K562 (cell line): ENCODE measurements around the gene PDZD8. TPM values are rescaled to one million over a fixed set of nuclear protein-coding genes. Genes with fewer than 3 reads are reported as not detected.

Experiments
- ATAC-seq: fragments of 200-7000 bp; cut with Tn5 transposase; 3 replicates; pipeline ENCODE4 v1.9.1; 2020; ENCODE audit warnings: moderate library complexity
- BruUV-seq: library from RNA; stranded (reverse); fragments of 400-500 nt; replicated peaks from 2 replicates; lab custom pipeline; 2021; lab: Mats Ljungman, UMichigan
- CTCF ChIA-PET: fragments of 300-600 bp; formaldehyde crosslinking; extraction: SDS; loops from one replicate; lab custom pipeline; 2021; ENCODE audit warnings: low intra/inter-chr PET ratio; lab: Yijun Ruan, JAX
- POLR2A ChIA-PET: fragments of 300-600, 350-650 bp; sonication (Branson Sonifier 250); formaldehyde crosslinking; extraction: SDS; loops from one replicate; lab custom pipeline; 2021; ENCODE audit warnings: antibody characterized with exemption, inconsistent platforms; lab: Yijun Ruan, JAX
- DNase-seq, 4 experiments: peaks; one replicate each; pipeline versions ENCODE4 v3.0.0 to v3.0.0-alpha.2; 2011 to 2018; ENCODE audit warnings: low spot score in 3 of 4, mixed read lengths in 3 of 4; ENCODE audit errors: extremely low read depth in 1 of 4
- FAIRE-seq: peaks from 2 replicates; lab custom pipeline; 2011; peaks lifted over from hg19 to GRCh38; lab: Jason Lieb, UNC
- H2AFZ ChIP-seq: 2 replicates; pipeline ENCODE4 v1.6.0; 2011; ENCODE audit warnings: low read depth, low read length, control low read depth, inconsistent platforms
- H3K27ac ChIP-seq: fragments of 200-600 bp; 3 replicates; pipeline ENCODE4 v1.8.0; 2011; ENCODE audit warnings: low read depth, mild to moderate bottlenecking, control low read depth, inconsistent platforms, low read length, moderate library complexity, mixed read lengths; ENCODE audit errors: extremely low read depth
- H3K27me3 ChIP-seq, 2 experiments: fragments of 300-600 bp in 1 of 2; 2 replicates in 1 of 2; 3 replicates in 1 of 2; pipeline versions ENCODE4 v1.6.0 to v1.8.0; 2011; ENCODE audit warnings: inconsistent platforms in 2 of 2, low read length in 2 of 2, mild to moderate bottlenecking in 1 of 2, mixed read lengths in 1 of 2, moderate library complexity in 1 of 2; ENCODE audit not compliant: control insufficient read depth in 2 of 2, insufficient read depth in 2 of 2
- H3K36me3 ChIP-seq: fragments of 300-600 bp; 3 replicates; pipeline ENCODE4 v1.8.0; 2011; ENCODE audit warnings: mild to moderate bottlenecking, low read length, inconsistent platforms; ENCODE audit not compliant: control insufficient read depth, insufficient read depth
- H3K4me1 ChIP-seq, 2 experiments: fragments of 200-600 bp in 1 of 2; replicated peaks in 1 of 2; 2 replicates in 1 of 2; 3 replicates in 1 of 2; pipeline versions ENCODE4 v1.5.1 to v1.8.0; 2011; ENCODE audit warnings: inconsistent platforms in 2 of 2, low read length in 2 of 2, mild to moderate bottlenecking in 1 of 2, mixed read lengths in 1 of 2, moderate library complexity in 1 of 2; ENCODE audit not compliant: control insufficient read depth in 2 of 2, insufficient read depth in 2 of 2
- H3K4me2 ChIP-seq: 2 replicates; pipeline ENCODE4 v1.6.1; 2011; ENCODE audit warnings: low read length, control low read depth, inconsistent platforms, mixed read lengths; ENCODE audit not compliant: insufficient read depth
- H3K4me3 ChIP-seq: fragments of 200-600 bp; sonication (generic), shearing (Covaris generic); 2 replicates; pipeline ENCODE4 v1.5.1; 2016; ENCODE audit warnings: control low read depth, inconsistent platforms
- H3K79me2 ChIP-seq: fragments of 200-600 bp; 3 replicates; pipeline ENCODE4 v1.8.0; 2011; ENCODE audit warnings: low read length, inconsistent platforms; ENCODE audit not compliant: control insufficient read depth, insufficient read depth
- H3K9ac ChIP-seq, 2 experiments: 2 replicates each; pipeline versions ENCODE4 v1.6.0 to v1.6.1; 2011; ENCODE audit warnings: low read depth in 2 of 2, low read length in 2 of 2, control low read depth in 1 of 2, inconsistent platforms in 1 of 2, mild to moderate bottlenecking in 1 of 2, mixed read lengths in 1 of 2; ENCODE audit not compliant: insufficient read depth in 1 of 2
- H3K9me1 ChIP-seq: one replicate; pipeline ENCODE4 v1.6.0; 2011; ENCODE audit warnings: inconsistent platforms, mild to moderate bottlenecking, low read length, moderate library complexity; ENCODE audit not compliant: control insufficient read depth, insufficient read depth
- H3K9me3 ChIP-seq: replicated peaks from 2 replicates; pipeline ENCODE4 v1.5.1; 2011; ENCODE audit warnings: low read depth, low read length, inconsistent platforms; ENCODE audit not compliant: control insufficient read depth, insufficient read depth
- H4K20me1 ChIP-seq: replicated peaks from 2 replicates; pipeline ENCODE4 v1.6.1; 2011; ENCODE audit warnings: low read length, inconsistent platforms, mixed read lengths; ENCODE audit not compliant: control insufficient read depth, insufficient read depth
- CEBPB ChIP-seq: fragments of 450-650 bp; IDR thresholded peaks from 2 replicates; pipeline ENCODE4 v1.6.1; 2016; ENCODE audit warnings: missing genetic modification characterization, missing compliant biosample characterization
- CEBPG ChIP-seq, 3 experiments: fragments of 200-800 bp in 1 of 3; sonication (Bioruptor generic) in 1 of 3; sonication (generic) in 1 of 3; formaldehyde crosslinking in 1 of 3; IDR thresholded peaks in 2 of 3; conservative IDR thresholded peaks in 1 of 3; 2 replicates each; pipeline versions ENCODE4 v1.6.1 to v1.8.0; 2016 to 2022; ENCODE audit warnings: missing compliant biosample characterization in 2 of 3, missing genetic modification characterization in 2 of 3, mild to moderate bottlenecking in 1 of 3, missing genetic modification reagents in 1 of 3
- CREM ChIP-seq: IDR thresholded peaks from 2 replicates; pipeline ENCODE4 v1.6.1; 2014; ENCODE audit warnings: antibody characterized with exemption, low read depth
- E2F3 ChIP-seq: fragments of 250-450 bp; sonication (Bioruptor Pico); IDR thresholded peaks from 2 replicates; pipeline ENCODE4 v1.4.0; 2020; ENCODE audit warnings: mild to moderate bottlenecking
- HDAC3 ChIP-seq: fragments of 450-650 bp; IDR thresholded peaks from 2 replicates; pipeline ENCODE4 v1.6.1; 2018; ENCODE audit warnings: borderline replicate concordance, mild to moderate bottlenecking, moderate library complexity; ENCODE audit not compliant: partially characterized antibody
- KDM1A ChIP-seq, 2 experiments: fragments of 450-650 bp; IDR thresholded peaks; 2 replicates each; pipeline ENCODE4 v1.6.1; 2016; ENCODE audit warnings: mild to moderate bottlenecking in 2 of 2
- LCOR ChIP-seq: sonication (generic); formaldehyde crosslinking; IDR thresholded peaks from 2 replicates; pipeline ENCODE4 v1.8.0; 2022; ENCODE audit warnings: mild to moderate bottlenecking, missing genetic modification reagents
- MED1 ChIP-seq: sonication (generic); formaldehyde crosslinking; IDR thresholded peaks from 2 replicates; pipeline ENCODE4 v1.8.1; 2023; ENCODE audit warnings: missing genetic modification reagents, borderline replicate concordance
- MIER1 ChIP-seq: fragments of 450-650 bp; IDR thresholded peaks from 2 replicates; pipeline ENCODE4 v1.6.1; 2016; ENCODE audit warnings: antibody characterized with exemption, mild to moderate bottlenecking, low read depth
- SOX6 ChIP-seq: fragments of 450-650 bp; IDR thresholded peaks from 2 replicates; pipeline ENCODE4 v1.6.1; 2014; ENCODE audit warnings: mild to moderate bottlenecking
- ZKSCAN3 ChIP-seq: fragments of 250-450 bp; sonication (Bioruptor Pico); IDR thresholded peaks from 2 replicates; pipeline ENCODE4 v1.4.0; 2020
- ZNF311 ChIP-seq: fragments of 250-450 bp; sonication (Bioruptor Pico); IDR thresholded peaks from 2 replicates; pipeline ENCODE4 v1.4.0; 2020; ENCODE audit warnings: mild to moderate bottlenecking, moderate library complexity
- WGBS: fragments of 100-300 bp; shearing (Covaris generic); methylation state at CpG from one replicate; pipeline ENCODE4 v1.1.6; 2016; ENCODE audit warnings: low coverage, mixed read lengths; ENCODE audit not compliant: insufficient coverage; ENCODE audit errors: missing lambda C conversion rate; 5-methylcytosine and 5-hydroxymethylcytosine counted together
- in situ Hi-C: fragments of 300-500 bp; cut with MboI; formaldehyde crosslinking; loops from 4 replicates; pipeline ENCODE4 v1.15.0; 2018; ENCODE audit warnings: inconsistent platforms, mixed read lengths
- intact Hi-C: fragments of 100-400 bp; cut with micrococcal nuclease; formaldehyde crosslinking; loops from 2 replicates; pipeline ENCODE4 v1.14.2; 2022
- polyA plus RNA-seq, 8 experiments: library from polyadenylated mRNA; depleted of rRNA in 4 of 8; stranded (reverse) in 5 of 8; unstranded in 3 of 8; fragments of >200 nt; fragmentation: Nextera tagmentation in 2 of 8; fragmentation: Illumina TruSeq in 1 of 8; extraction: Ambion mirVana in 2 of 8; extraction: Trizol in 1 of 8; gene quantifications; 2 replicates each; pipeline versions ENCODE4 v1.2.1 to v1.2.3, GENCODE V29; 2011 to 2014; ENCODE audit warnings: inconsistent platforms in 1 of 8, missing spikeins in 1 of 8
- total RNA-seq, 7 experiments: library from RNA; depleted of rRNA in 6 of 7; stranded (reverse); fragments of >200 nt in 6 of 7; fragmentation: Illumina TruSeq in 2 of 7; extraction: Trizol in 2 of 7; gene quantifications; 2 replicates each; pipeline versions ENCODE4 v1.2.1 to v1.2.3, GENCODE V29; 2011 to 2021; ENCODE audit warnings: low replicate concordance in 1 of 7

The PDZD8 gene
- total and polyA plus RNA-seq, 9 of the 15 experiments (the other 6 are each of a cell fraction or from before 2014, with no cell fraction given) = 5.5 to 53.4 (median 36.8) TPM

DNA sequence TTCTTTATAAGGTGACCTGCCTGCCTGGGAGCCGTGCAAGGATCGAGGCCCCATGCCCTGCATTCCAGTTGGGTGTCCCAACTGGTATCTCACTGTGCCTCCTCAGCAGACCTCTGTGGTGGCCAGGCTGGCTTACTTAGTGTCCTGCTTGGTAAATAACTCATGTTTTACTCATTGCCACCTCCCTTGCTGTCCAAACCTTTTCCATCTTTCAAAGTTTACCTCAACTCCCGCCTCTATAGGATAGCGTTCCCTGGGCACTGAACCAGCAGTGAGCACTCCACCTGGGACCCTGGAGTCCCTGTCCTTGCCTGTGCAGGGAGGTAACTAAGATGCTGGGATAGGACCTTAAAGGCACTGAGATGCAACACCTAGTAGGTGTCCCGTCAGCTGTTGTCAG is 100.7 kb downstream of the PDZD8 start:
- CTCF ChIA-PET = no interaction called here
- Histone ChIP-seq H3K4me3 (no peak overlapping the region), H4K20me1 (no peaks in the 10 kb centered on the region), H3K27ac (no peak overlapping the region), H3K9me3 (no peaks in the 10 kb centered on the region), H3K79me2 (no peaks in the 10 kb centered on the region), H3K36me3 (no peaks in the 10 kb centered on the region; the same call in 2 of the 3 replicates), H2AFZ (no peak overlapping the region), H3K4me2 (no peak overlapping the region), H3K4me1 (peaks cover 5 to 40% of the 10 kb centered on the region in 2 experiments; a peak in 4 of 5 replicates), H3K9me1 (no peaks in the 10 kb centered on the region), H3K27me3 (no peaks in the 10 kb centered on the region), H3K9ac (no peak overlapping the region)
- in situ Hi-C loops = no loop called here
- TF ChIP-seq MED1 (no peak), MIER1 (no peak), ZNF311 (CRISPR knock-in tag) (0 out of 2 replicates have a peak, but pooled peaks have one; percentile 54), KDM1A (IDR thresholded peaks at IDR 0.05) (no peak), ZKSCAN3 (CRISPR knock-in tag) (no peak), E2F3 (CRISPR knock-in tag) (0 out of 2 replicates have a peak, but pooled peaks have one; percentile 26)
- ATAC-seq (no peak), DNase-seq (no peak), FAIRE-seq (no peak)
- intact Hi-C loops = no loop called here
- no TSS peak for BruUV-seq
- WGBS = 84% methylated on average over 5 of the region's 5 CpGs
- POLR2A ChIA-PET = interaction anchor here (0.7 to 3.4 kb wide), 4 partner anchors 8 to 26 kb away, joined by 3 to 14 read pairs (median 6); no protein-coding TSS in a partner anchor

DNA sequence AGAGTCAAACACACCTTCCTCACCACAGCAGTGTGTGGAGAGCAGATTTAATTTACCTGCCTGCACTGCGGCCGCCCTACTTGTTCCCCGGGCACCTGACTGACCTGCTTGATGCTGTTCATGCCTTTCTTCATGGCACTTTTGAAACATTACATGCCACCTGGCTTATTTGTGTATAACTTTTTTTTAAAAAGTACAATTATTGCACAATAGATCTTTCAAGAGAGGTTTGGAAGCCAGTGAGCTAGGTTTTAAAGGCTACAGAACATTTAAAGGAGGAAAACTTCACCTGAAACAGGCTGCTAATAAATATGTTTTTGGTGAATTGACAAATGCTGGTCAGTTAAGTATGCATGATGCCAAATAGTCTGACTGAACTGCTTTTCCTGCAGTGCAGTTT is 101.3 kb downstream of the PDZD8 start:
- no peak for TF ChIP-seq LCOR (CRISPR knock-in tag)
- TF ChIP-seq SOX6 = no peak
- peak; percentile 87 for TF ChIP-seq CEBPB (tag)
- TF ChIP-seq CEBPG (CRISPR knock-in tag; IDR thresholded peaks at IDR 0.05) = no peak
- TF ChIP-seq CEBPG (tag; conservative IDR thresholded peaks at IDR 0.05 in 1 of 2, IDR thresholded peaks at IDR 0.05 in 1 of 2) = peak; percentile 34 to 87; a peak in 3 of 4 replicates
- TF ChIP-seq CREM = no peak
- no peak for TF ChIP-seq HDAC3
- Histone ChIP-seq H3K9ac (no peak overlapping the region), H3K9me1 (no peaks in the 10 kb centered on the region), H3K27ac (no peak overlapping the region), H3K27me3 (no peaks in the 10 kb centered on the region), H3K4me3 (no peak overlapping the region), H3K4me2 (no peak overlapping the region), H3K4me1 (peaks cover 5 to 35% of the 10 kb centered on the region in 2 experiments; a peak in 4 of 5 replicates), H2AFZ (no peak overlapping the region), H3K9me3 (no peaks in the 10 kb centered on the region), H3K79me2 (no peaks in the 10 kb centered on the region), H3K36me3 (no peaks in the 10 kb centered on the region), H4K20me1 (no peaks in the 10 kb centered on the region)
- BruUV-seq = no TSS peak
- CTCF ChIA-PET = no interaction called here
- POLR2A ChIA-PET = interaction anchor here (3.4 kb wide), 1 partner anchor 8 kb away, joined by 14 read pairs; no protein-coding TSS in a partner anchor
- no peak for ATAC-seq
- in situ Hi-C loops (no loop called here), intact Hi-C loops (no loop called here)
- no peak for FAIRE-seq
- WGBS = 90% methylated on average over 3 of the region's 3 CpGs
- no peak for DNase-seq
